ENCODE data around the gene WDR76.

DNA sequence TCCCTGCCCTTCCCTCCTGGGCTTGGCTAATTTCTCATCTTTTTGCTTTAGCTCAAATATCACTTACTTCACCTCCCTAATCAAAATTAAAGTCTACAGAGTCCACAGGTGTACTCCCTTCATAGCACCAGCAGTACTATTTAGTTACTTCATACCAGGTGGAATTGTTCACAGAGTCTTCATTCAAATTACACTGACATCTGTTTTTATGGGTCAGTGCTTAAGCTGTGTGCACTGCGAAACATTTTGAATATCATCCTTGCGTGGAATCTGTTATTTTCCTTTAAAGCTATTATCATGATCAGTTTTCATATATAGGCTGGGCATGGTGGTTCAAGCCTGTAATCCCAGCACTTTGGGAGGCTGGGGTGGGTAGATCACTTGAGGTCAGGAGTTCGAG lies 37.4 kb upstream of the WDR76 start:
- TF ChIP-seq, protein P1, sequence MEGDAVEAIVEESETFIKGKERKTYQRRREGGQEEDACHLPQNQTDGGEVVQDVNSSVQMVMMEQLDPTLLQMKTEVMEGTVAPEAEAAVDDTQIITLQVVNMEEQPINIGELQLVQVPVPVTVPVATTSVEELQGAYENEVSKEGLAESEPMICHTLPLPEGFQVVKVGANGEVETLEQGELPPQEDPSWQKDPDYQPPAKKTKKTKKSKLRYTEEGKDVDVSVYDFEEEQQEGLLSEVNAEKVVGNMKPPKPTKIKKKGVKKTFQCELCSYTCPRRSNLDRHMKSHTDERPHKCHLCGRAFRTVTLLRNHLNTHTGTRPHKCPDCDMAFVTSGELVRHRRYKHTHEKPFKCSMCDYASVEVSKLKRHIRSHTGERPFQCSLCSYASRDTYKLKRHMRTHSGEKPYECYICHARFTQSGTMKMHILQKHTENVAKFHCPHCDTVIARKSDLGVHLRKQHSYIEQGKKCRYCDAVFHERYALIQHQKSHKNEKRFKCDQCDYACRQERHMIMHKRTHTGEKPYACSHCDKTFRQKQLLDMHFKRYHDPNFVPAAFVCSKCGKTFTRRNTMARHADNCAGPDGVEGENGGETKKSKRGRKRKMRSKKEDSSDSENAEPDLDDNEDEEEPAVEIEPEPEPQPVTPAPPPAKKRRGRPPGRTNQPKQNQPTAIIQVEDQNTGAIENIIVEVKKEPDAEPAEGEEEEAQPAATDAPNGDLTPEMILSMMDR (IDR thresholded peaks at IDR 0.05) = no peak
- TF ChIP-seq POLR2A (IDR thresholded peaks at IDR 0.05; ENCODE audit: low read depth) (no peak), POLR2AphosphoS5 (IDR thresholded peaks at IDR 0.05) (no peak), EP300 (IDR thresholded peaks at IDR 0.05) (no peak)

Measured in esophagus muscularis mucosa (tissue), 4 donors.